K562 (cell line): ENCODE results near the gene EPO. TPM values are rescaled to one million over a fixed set of nuclear protein-coding genes. Genes with fewer than 3 reads are reported as not detected.

ENCODE experiments used
- BRF1 ChIP-seq: IDR thresholded peaks from 3 replicates; pipeline ENCODE4 v1.6.1; 2011; ENCODE audit warnings: borderline replicate concordance, mild to moderate bottlenecking; ENCODE audit not compliant: insufficient read length; ENCODE audit errors: extremely low read depth
- CBFA2T3 ChIP-seq: fragments of 450-650 bp; IDR thresholded peaks from 2 replicates; pipeline ENCODE4 v1.6.1; 2017
- EGR1 ChIP-seq: fragments of 450-650 bp; conservative IDR thresholded peaks from 2 replicates; pipeline ENCODE4 v1.6.1; 2017; ENCODE audit warnings: mild to moderate bottlenecking
- FOXK2 ChIP-seq, 2 experiments: fragments of 450-650 bp; IDR thresholded peaks in 1 of 2; conservative IDR thresholded peaks in 1 of 2; 2 replicates each; pipeline ENCODE4 v1.6.1; 2016; ENCODE audit warnings: low read depth in 2 of 2, mild to moderate bottlenecking in 1 of 2
- FUS ChIP-seq: fragments of 200-400 bp; formaldehyde crosslinking; optimal IDR thresholded peaks from 2 replicates; pipeline ENCODE3; 2017; ENCODE audit warnings: low read depth, low read length
- GTF2F1 ChIP-seq: IDR thresholded peaks from 2 replicates; pipeline ENCODE4 v1.6.1; 2011; ENCODE audit warnings: low read depth, low read length, improper control_type of control experiment
- HEY1 ChIP-seq: fragments of 250-450 bp; sonication (Bioruptor Pico); IDR thresholded peaks from 2 replicates; pipeline ENCODE4 v1.5.0; 2020; ENCODE audit warnings: mild to moderate bottlenecking, moderate library complexity, borderline replicate concordance
- ILF3 ChIP-seq: fragments of 450-650 bp; IDR thresholded peaks from 2 replicates; pipeline ENCODE4 v1.6.1; 2018; ENCODE audit warnings: antibody characterized with exemption, mild to moderate bottlenecking, moderate library complexity, borderline replicate concordance
- KLF10 ChIP-seq: fragments of 250-450 bp; sonication (Bioruptor Pico); IDR thresholded peaks from 2 replicates; pipeline ENCODE4 v1.6.1; 2021; ENCODE audit warnings: matching md5 sums
- L3MBTL2 ChIP-seq: fragments of 450-650 bp; IDR thresholded peaks from 2 replicates; pipeline ENCODE4 v1.6.1; 2016; ENCODE audit warnings: mild to moderate bottlenecking, moderate library complexity
- RUNX1 ChIP-seq: sonication (generic); IDR thresholded peaks from 2 replicates; pipeline ENCODE4 v1.6.1; 2016; ENCODE audit warnings: antibody characterized with exemption, low read depth
- SMARCE1 ChIP-seq: fragments of 450-650 bp; IDR thresholded peaks from 2 replicates; pipeline ENCODE4 v1.7.1; 2016; ENCODE audit warnings: mild to moderate bottlenecking
- SP1 ChIP-seq: sonication (generic); formaldehyde crosslinking; IDR thresholded peaks from 2 replicates; pipeline ENCODE4 v1.8.1; 2022; ENCODE audit warnings: mild to moderate bottlenecking, missing genetic modification reagents
- TAF1 ChIP-seq: IDR thresholded peaks from 2 replicates; pipeline ENCODE4 v1.6.1; 2011; ENCODE audit warnings: mild to moderate bottlenecking, low read length, moderate library complexity; ENCODE audit not compliant: insufficient read depth, control insufficient read depth, severe bottlenecking; ENCODE audit errors: extremely low read depth
- TEAD2 ChIP-seq: fragments of 450-650 bp; IDR thresholded peaks from 2 replicates; pipeline ENCODE4 v1.6.1; 2016; ENCODE audit warnings: missing genetic modification characterization, control low read depth, missing compliant biosample characterization
- WHSC1 ChIP-seq: IDR thresholded peaks from one replicate; pipeline ENCODE4 v1.6.1; 2012; ENCODE audit warnings: low read length, control low read depth, inconsistent platforms
- ZKSCAN3 ChIP-seq: fragments of 250-450 bp; sonication (Bioruptor Pico); IDR thresholded peaks from 2 replicates; pipeline ENCODE4 v1.4.0; 2020
- ZNF274 ChIP-seq: IDR thresholded peaks from 2 replicates; pipeline ENCODE4 v1.6.1; 2011; ENCODE audit warnings: low read depth, mild to moderate bottlenecking, low read length, moderate library complexity, borderline replicate concordance
- ZNF589 ChIP-seq: fragments of 200-800 bp; sonication (Bioruptor generic); IDR thresholded peaks from 2 replicates; pipeline ENCODE4 v1.6.1; 2016; ENCODE audit warnings: low read depth, missing genetic modification characterization, missing compliant biosample characterization
- ZNF76 ChIP-seq: fragments of 250-450 bp; sonication (Bioruptor Pico); IDR thresholded peaks from 2 replicates; pipeline ENCODE4 v1.4.0; 2020; ENCODE audit warnings: mild to moderate bottlenecking, moderate library complexity, borderline replicate concordance
- polyA plus RNA-seq, 8 experiments: library from polyadenylated mRNA; depleted of rRNA in 4 of 8; stranded (reverse) in 5 of 8; unstranded in 3 of 8; fragments of >200 nt; fragmentation: Nextera tagmentation in 2 of 8; fragmentation: Illumina TruSeq in 1 of 8; extraction: Ambion mirVana in 2 of 8; extraction: Trizol in 1 of 8; gene quantifications; 2 replicates each; pipeline versions ENCODE4 v1.2.1 to v1.2.3, GENCODE V29; 2011 to 2014; ENCODE audit warnings: inconsistent platforms in 1 of 8, missing spikeins in 1 of 8
- total RNA-seq, 7 experiments: library from RNA; depleted of rRNA in 6 of 7; stranded (reverse); fragments of >200 nt in 6 of 7; fragmentation: Illumina TruSeq in 2 of 7; extraction: Trizol in 2 of 7; gene quantifications; 2 replicates each; pipeline versions ENCODE4 v1.2.1 to v1.2.3, GENCODE V29; 2011 to 2021; ENCODE audit warnings: low replicate concordance in 1 of 7
- TF ChIP-seq, protein P1 (sequence below): fragments of 450-650 bp; IDR thresholded peaks from 2 replicates; pipeline ENCODE4 v1.7.0; 2016; ENCODE audit warnings: borderline replicate concordance
- TF ChIP-seq, protein P2 (sequence below): sonication (generic); IDR thresholded peaks from 2 replicates; pipeline ENCODE4 v1.6.1; 2016
- TF ChIP-seq, protein P3 (sequence below), 2 experiments: IDR thresholded peaks; 2 replicates each; pipeline ENCODE4 v1.6.1; 2011; ENCODE audit warnings: borderline replicate concordance in 1 of 2, control low read depth in 1 of 2, low read depth in 1 of 2, low read length in 1 of 2, mild to moderate bottlenecking in 1 of 2, mixed read lengths in 1 of 2, moderate library complexity in 1 of 2; ENCODE audit not compliant: insufficient read depth in 1 of 2, insufficient read length in 1 of 2, poor library complexity in 1 of 2, severe bottlenecking in 1 of 2; ENCODE audit errors: extremely low read depth in 1 of 2
- TF ChIP-seq, protein P4 (sequence below): fragments of 450-650 bp; formaldehyde crosslinking; IDR thresholded peaks from 2 replicates; pipeline ENCODE4 v1.4.0; 2022; ENCODE audit warnings: missing genetic modification characterization

Gene EPO
- total and polyA plus RNA-seq, 9 of the 15 experiments (the other 6 are each of a cell fraction or from before 2014, with no cell fraction given): 0.06 to 0.41 (median 0.07) TPM; not detected in 6

DNA sequence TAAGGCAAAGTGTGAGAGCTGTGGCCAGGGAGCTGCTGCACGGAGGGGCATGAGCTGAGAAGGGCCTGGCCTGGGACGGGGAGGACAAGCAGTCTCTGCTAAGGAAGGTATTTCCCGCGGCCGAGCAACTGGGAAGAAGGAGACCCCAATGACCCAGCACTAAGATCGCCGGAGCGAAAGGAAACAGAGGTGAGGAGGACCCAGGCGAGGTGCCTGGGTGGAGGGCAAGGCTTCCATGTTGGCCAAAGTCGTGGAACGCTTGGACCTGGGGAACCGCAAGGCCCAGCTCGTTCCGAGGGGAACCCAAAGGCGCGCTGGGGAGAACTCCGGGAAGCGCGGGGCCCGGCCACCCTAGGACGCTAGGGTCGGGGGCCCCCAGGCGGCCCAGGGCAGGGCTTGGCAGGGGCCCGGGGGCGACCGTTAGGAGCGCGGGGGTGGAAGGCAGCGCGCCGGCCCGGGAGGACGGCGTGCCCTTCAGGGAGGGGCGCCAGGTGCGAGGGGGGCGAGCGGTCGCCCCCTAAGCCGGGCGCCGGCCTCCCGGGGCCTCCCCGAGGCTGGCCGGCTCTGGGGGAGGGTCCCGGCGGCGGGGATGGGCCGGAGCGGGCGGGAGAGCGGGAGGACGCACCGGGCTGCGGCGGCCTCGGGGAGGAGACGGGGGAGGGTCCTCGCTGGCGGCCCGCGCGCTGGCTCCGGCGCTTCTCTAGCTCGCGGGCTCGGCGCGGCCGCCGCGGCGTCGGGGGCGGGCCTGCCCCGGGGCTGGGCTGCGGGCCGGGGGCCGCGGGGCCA, 26.8 kb upstream of the EPO start (continued):
- TF ChIP-seq KLF10: no peak
- TF ChIP-seq WHSC1: no peak
- no peak for TF ChIP-seq SMARCE1
- TF ChIP-seq GTF2F1: no peak
- 0 out of 2 replicates have a peak, but pooled peaks have one; percentile 10 for TF ChIP-seq L3MBTL2
- TF ChIP-seq ZNF76 (CRISPR knock-in tag): no peak
- no peak for TF ChIP-seq ZNF274
- TF ChIP-seq HEY1 (CRISPR knock-in tag): no peak
- TF ChIP-seq FUS: peak; percentile 51
- TF ChIP-seq EGR1: peak; percentile 67
- TF ChIP-seq, protein P1, sequence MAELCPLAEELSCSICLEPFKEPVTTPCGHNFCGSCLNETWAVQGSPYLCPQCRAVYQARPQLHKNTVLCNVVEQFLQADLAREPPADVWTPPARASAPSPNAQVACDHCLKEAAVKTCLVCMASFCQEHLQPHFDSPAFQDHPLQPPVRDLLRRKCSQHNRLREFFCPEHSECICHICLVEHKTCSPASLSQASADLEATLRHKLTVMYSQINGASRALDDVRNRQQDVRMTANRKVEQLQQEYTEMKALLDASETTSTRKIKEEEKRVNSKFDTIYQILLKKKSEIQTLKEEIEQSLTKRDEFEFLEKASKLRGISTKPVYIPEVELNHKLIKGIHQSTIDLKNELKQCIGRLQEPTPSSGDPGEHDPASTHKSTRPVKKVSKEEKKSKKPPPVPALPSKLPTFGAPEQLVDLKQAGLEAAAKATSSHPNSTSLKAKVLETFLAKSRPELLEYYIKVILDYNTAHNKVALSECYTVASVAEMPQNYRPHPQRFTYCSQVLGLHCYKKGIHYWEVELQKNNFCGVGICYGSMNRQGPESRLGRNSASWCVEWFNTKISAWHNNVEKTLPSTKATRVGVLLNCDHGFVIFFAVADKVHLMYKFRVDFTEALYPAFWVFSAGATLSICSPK: no peak
- TF ChIP-seq BRF1: no peak
- TF ChIP-seq ILF3: no peak
- TF ChIP-seq TEAD2 (tag): no peak
- TF ChIP-seq, protein P2, sequence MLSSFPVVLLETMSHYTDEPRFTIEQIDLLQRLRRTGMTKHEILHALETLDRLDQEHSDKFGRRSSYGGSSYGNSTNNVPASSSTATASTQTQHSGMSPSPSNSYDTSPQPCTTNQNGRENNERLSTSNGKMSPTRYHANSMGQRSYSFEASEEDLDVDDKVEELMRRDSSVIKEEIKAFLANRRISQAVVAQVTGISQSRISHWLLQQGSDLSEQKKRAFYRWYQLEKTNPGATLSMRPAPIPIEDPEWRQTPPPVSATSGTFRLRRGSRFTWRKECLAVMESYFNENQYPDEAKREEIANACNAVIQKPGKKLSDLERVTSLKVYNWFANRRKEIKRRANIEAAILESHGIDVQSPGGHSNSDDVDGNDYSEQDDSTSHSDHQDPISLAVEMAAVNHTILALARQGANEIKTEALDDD: no peak
- no peak for TF ChIP-seq CBFA2T3
- no peak for TF ChIP-seq FOXK2 (conservative IDR thresholded peaks at IDR 0.05 in 1 of 2, IDR thresholded peaks at IDR 0.05 in 1 of 2; ENCODE audit: low read depth in 2 of 2)
- no peak for TF ChIP-seq RUNX1
- TF ChIP-seq TAF1: peak; percentile 29
- no peak for TF ChIP-seq ZNF589 (CRISPR knock-in tag)
- no peak for TF ChIP-seq ZKSCAN3 (CRISPR knock-in tag)
- TF ChIP-seq, protein P3, sequence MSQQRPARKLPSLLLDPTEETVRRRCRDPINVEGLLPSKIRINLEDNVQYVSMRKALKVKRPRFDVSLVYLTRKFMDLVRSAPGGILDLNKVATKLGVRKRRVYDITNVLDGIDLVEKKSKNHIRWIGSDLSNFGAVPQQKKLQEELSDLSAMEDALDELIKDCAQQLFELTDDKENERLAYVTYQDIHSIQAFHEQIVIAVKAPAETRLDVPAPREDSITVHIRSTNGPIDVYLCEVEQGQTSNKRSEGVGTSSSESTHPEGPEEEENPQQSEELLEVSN (IDR thresholded peaks at IDR 0.05; ENCODE audit: borderline replicate concordance in 1 of 2, extremely low read depth in 1 of 2, insufficient read depth in 1 of 2, insufficient read length in 1 of 2, low read depth in 1 of 2, low read length in 1 of 2, poor library complexity in 1 of 2, severe bottlenecking in 1 of 2): no peak
- TF ChIP-seq, protein P4, sequence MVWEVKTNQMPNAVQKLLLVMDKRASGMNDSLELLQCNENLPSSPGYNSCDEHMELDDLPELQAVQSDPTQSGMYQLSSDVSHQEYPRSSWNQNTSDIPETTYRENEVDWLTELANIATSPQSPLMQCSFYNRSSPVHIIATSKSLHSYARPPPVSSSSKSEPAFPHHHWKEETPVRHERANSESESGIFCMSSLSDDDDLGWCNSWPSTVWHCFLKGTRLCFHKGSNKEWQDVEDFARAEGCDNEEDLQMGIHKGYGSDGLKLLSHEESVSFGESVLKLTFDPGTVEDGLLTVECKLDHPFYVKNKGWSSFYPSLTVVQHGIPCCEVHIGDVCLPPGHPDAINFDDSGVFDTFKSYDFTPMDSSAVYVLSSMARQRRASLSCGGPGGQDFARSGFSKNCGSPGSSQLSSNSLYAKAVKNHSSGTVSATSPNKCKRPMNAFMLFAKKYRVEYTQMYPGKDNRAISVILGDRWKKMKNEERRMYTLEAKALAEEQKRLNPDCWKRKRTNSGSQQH (CRISPR knock-in tag): no peak
- TF ChIP-seq SP1 (CRISPR knock-in tag): no peak
